MCF 10A (cell line): Measurements from ENCODE around the gene SKAP2. TPM values are rescaled to one million over a fixed set of nuclear protein-coding genes. Genes with fewer than 3 reads are reported as not detected.

Experiments used
- BruUV-seq: library from RNA; stranded (reverse); fragments of 400-500 nt; replicated peaks from 2 replicates; lab custom pipeline; 2021; lab: Mats Ljungman, UMichigan
- CTCF ChIA-PET: fragments of 300-600 bp; sonication (Branson Sonifier 250); formaldehyde crosslinking; extraction: SDS; loops from one replicate; lab custom pipeline; 2021; ENCODE audit warnings: antibody characterized with exemption, inconsistent platforms; lab: Yijun Ruan, JAX
- POLR2A ChIA-PET: fragments of 300-600, 350-650 bp; sonication (Branson Sonifier 250); formaldehyde crosslinking; extraction: SDS; loops from one replicate; lab custom pipeline; 2020; ENCODE audit warnings: antibody characterized with exemption, inconsistent platforms; lab: Yijun Ruan, JAX
- DNase-seq: peaks from one replicate; pipeline ENCODE4 v3.0.0-alpha.2; 2018; ENCODE audit not compliant: unreplicated experiment
- H3K27ac Mint-ChIP-seq: one replicate; pipeline ENCODE4 v1.8.0; 2022; ENCODE audit warnings: mild to moderate bottlenecking, low read depth, mixed read lengths; ENCODE audit not compliant: unreplicated experiment
- H3K27me3 Mint-ChIP-seq: one replicate; pipeline ENCODE4 v1.8.0; 2022; ENCODE audit warnings: mixed read lengths; ENCODE audit not compliant: insufficient read depth, unreplicated experiment
- H3K36me3 Mint-ChIP-seq: one replicate; pipeline ENCODE4 v1.8.0; 2022; ENCODE audit warnings: mild to moderate bottlenecking, moderate library complexity, mixed read lengths; ENCODE audit not compliant: insufficient read depth, unreplicated experiment
- H3K4me1 Mint-ChIP-seq: one replicate; pipeline ENCODE4 v1.8.0; 2022; ENCODE audit warnings: mixed read lengths; ENCODE audit not compliant: insufficient read depth, unreplicated experiment
- H3K4me3 Mint-ChIP-seq: one replicate; pipeline ENCODE4 v1.8.0; 2022; ENCODE audit warnings: mild to moderate bottlenecking, moderate library complexity, mixed read lengths; ENCODE audit not compliant: unreplicated experiment
- H3K9me3 Mint-ChIP-seq: one replicate; pipeline ENCODE4 v1.8.0; 2022; ENCODE audit warnings: mixed read lengths; ENCODE audit not compliant: unreplicated experiment
- intact Hi-C: fragments of 100-400 bp; cut with micrococcal nuclease; formaldehyde crosslinking; loops from 2 replicates; pipeline ENCODE4 v1.14.1; 2022
- total RNA-seq: library from RNA; stranded (reverse); gene quantifications from 2 replicates; pipeline ENCODE4 v1.2.3, GENCODE V29; 2022
- TF ChIP-seq, protein P1 (sequence below): fragments of 200-600 bp; IDR thresholded peaks from one replicate; pipeline ENCODE4 v1.8.0; 2022; ENCODE audit warnings: antibody characterized with exemption, mild to moderate bottlenecking; ENCODE audit not compliant: unreplicated experiment

The SKAP2 gene
- total RNA-seq, 1 experiment from 2014 or later = 27.5 TPM

DNA sequence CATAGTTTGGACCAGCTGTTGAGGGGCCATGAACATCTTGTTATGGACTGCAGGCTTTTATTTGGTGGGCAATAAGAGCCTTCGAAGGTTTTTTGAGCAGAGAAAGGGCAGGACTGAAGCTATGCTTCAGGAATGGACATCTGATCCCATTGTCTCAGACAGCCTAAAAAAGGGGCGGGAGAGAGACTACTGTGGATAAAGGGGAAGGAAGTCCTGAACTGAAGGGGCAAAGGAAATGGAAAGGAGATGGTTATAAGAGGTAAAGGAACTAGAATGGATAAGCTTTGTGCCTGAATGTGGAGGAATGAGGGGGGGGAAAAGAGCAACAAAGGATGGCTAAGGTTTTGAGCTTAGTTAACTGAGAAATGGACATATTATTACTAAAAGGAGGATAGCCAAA, 172.5 kb downstream of the SKAP2 start:
- H3K27me3 Mint-ChIP-seq = no peaks in the 10 kb centered on the region
- peaks cover 12% of the 10 kb centered on the region for H3K4me1 Mint-ChIP-seq
- peak overlapping the region; percentile 57 for H3K27ac Mint-ChIP-seq
- H3K36me3 Mint-ChIP-seq = peaks cover 6% of the 10 kb centered on the region
- ChIA-PET CTCF (interaction anchor here (0.6 to 3.2 kb wide), 7 partner anchors 9 to 799 kb away, joined by 3 to 12 read pairs (median 4); partner anchors contain the start of gene HOXA5), POLR2A (interaction anchor here (0.6 to 3.9 kb wide), 17 partner anchors 9 to 471 kb away, joined by 3 to 27 read pairs (median 4); partner anchors contain the start of gene HOXA5)
- no TSS peak for BruUV-seq
- intact Hi-C loops = no loop called here
- H3K4me3 Mint-ChIP-seq = no peak overlapping the region
- no peaks in the 10 kb centered on the region for H3K9me3 Mint-ChIP-seq
- no peak for DNase-seq
- TF ChIP-seq, protein P1, sequence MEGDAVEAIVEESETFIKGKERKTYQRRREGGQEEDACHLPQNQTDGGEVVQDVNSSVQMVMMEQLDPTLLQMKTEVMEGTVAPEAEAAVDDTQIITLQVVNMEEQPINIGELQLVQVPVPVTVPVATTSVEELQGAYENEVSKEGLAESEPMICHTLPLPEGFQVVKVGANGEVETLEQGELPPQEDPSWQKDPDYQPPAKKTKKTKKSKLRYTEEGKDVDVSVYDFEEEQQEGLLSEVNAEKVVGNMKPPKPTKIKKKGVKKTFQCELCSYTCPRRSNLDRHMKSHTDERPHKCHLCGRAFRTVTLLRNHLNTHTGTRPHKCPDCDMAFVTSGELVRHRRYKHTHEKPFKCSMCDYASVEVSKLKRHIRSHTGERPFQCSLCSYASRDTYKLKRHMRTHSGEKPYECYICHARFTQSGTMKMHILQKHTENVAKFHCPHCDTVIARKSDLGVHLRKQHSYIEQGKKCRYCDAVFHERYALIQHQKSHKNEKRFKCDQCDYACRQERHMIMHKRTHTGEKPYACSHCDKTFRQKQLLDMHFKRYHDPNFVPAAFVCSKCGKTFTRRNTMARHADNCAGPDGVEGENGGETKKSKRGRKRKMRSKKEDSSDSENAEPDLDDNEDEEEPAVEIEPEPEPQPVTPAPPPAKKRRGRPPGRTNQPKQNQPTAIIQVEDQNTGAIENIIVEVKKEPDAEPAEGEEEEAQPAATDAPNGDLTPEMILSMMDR = no peak

DNA sequence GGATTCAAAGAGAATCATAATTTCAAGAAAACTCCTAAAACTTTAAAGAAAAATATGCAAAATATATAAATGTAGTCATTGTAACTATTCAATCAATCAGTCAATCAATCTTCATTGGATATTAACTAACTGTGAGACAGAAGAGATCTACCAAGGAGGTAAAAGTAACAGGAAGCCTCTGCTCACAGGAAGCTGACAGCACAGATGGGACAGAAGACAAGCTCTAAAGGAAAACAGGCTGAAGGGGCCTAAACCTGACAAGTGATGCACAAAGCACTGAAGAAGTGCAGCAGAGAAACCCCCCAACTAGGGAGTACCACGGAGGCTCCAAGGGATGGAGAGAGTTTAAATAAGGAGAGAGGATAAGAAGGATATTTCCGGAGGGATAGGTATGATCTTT, 173.0 kb downstream of the SKAP2 start:
- no peak for DNase-seq
- no TSS peak for BruUV-seq
- Mint-ChIP-seq H3K9me3 (no peaks in the 10 kb centered on the region), H3K36me3 (peaks cover 6% of the 10 kb centered on the region), H3K4me1 (peaks cover 12% of the 10 kb centered on the region), H3K27ac (peak overlapping the region; percentile 57), H3K4me3 (no peak overlapping the region), H3K27me3 (no peaks in the 10 kb centered on the region)
- TF ChIP-seq, protein P1 = no peak
- ChIA-PET CTCF (interaction anchor here (0.6 to 3.2 kb wide), 6 partner anchors 16 to 547 kb away, joined by 3 to 12 read pairs (median 3); partner anchors contain the start of gene HOXA5), POLR2A (interaction anchor here (0.6 to 3.9 kb wide), 18 partner anchors 9 to 471 kb away, joined by 3 to 27 read pairs (median 4); partner anchors contain the start of gene HOXA5)
- intact Hi-C loops = no loop called here

DNA sequence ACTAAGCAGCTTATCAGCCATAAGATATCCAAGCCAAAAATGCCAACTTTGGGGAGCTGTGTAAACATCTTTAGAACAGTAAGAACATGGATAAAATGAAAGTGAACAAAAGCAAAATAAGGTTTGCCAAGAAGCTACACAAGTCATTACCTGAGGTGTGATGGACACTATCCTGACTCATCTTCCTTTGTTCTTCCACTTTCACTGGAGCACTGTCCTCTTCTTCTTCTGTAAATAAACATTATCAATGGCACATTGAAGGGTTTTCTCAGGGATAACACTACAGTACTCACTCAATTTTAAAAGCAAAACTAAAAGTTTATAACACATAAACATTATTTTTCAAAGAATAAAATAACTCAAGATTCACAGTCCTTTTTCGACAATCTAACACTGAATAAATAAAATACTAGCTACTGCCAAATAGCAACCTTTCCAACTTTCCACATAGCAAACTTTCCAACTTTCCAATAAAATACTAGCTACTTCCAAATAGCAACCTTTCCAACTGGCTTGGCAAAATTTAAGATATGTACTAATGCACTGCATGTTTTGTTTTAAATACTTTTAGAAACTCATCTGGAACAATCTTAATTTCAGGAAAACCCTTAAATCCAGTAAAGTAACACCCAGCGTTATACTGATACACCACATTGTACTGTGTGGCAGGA, 174.1 kb downstream of the SKAP2 start:
- ChIA-PET POLR2A (interaction anchor here (0.6 to 3.9 kb wide), 11 partner anchors 8 to 452 kb away, joined by 3 to 27 read pairs (median 3); partner anchors contain the start of gene HOXA5), CTCF (interaction anchor here (0.6 to 2.6 kb wide), 9 partner anchors 9 to 489 kb away, joined by 3 to 8 read pairs (median 4); partner anchors contain the start of gene HOXA5)
- TF ChIP-seq, protein P1 = no peak
- no peaks in the 10 kb centered on the region for H3K9me3 Mint-ChIP-seq
- H3K4me1 Mint-ChIP-seq = peaks cover 12% of the 10 kb centered on the region
- H3K4me3 Mint-ChIP-seq = no peak overlapping the region
- H3K27me3 Mint-ChIP-seq = no peaks in the 10 kb centered on the region
- intact Hi-C loops = no loop called here
- DNase-seq = no peak
- BruUV-seq = no TSS peak
- peaks cover 6% of the 10 kb centered on the region for H3K36me3 Mint-ChIP-seq
- H3K27ac Mint-ChIP-seq = no peak overlapping the region

DNA sequence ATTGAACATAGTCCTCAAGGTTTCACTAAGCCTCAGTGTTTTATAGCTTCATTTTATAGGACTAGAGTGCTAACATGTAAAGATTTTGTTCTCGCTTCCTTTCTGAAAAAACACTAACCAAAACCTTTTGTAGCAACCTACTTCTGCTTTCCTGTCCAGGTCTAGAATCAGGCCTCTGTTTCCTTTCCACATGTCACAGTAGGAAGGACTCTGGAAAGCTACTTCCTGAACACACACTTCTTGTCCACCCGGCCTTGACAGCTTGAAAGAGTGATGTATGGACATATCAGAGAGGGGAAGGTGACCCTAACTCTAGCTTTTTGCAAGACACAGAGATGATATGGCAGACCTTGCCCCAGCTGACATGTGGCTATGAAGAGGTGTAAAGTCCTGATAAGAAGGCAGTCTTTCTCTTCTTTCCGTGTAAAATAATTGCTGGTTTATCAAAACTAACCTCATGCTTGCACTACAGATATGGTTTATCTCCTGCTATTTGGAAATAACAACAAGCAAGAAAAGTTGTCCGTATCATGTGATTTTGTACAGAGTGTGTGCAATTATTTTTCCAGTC, 175.4 kb downstream of the SKAP2 start:
- POLR2A ChIA-PET = interaction anchor here (0.6 to 3.9 kb wide), 4 partner anchors 10 to 453 kb away, joined by 3 to 27 read pairs (median 4); partner anchors contain the start of gene HOXA5
- CTCF ChIA-PET = interaction anchor here (0.7 to 2.6 kb wide), 8 partner anchors 8 to 880 kb away, joined by 3 to 8 read pairs (median 4); partner anchors contain the start of gene HOXA5
- no peaks in the 10 kb centered on the region for H3K9me3 Mint-ChIP-seq
- no peak overlapping the region for H3K27ac Mint-ChIP-seq
- BruUV-seq = no TSS peak
- intact Hi-C loops = no loop called here
- H3K4me3 Mint-ChIP-seq = no peak overlapping the region
- H3K36me3 Mint-ChIP-seq = peaks cover 6% of the 10 kb centered on the region
- TF ChIP-seq, protein P1 = no peak
- peaks cover 12% of the 10 kb centered on the region for H3K4me1 Mint-ChIP-seq
- no peaks in the 10 kb centered on the region for H3K27me3 Mint-ChIP-seq
- DNase-seq = no peak
